HG02571 (cell line): Measurements from ENCODE around the gene FABP3.

Source experiments
- ATAC-seq: cut with Tn5 transposase; IDR thresholded peaks from one replicate; pipeline ENCODE4 v1.9.1; 2021; ENCODE audit warnings: mild to moderate bottlenecking, moderate library complexity; ENCODE audit not compliant: unreplicated experiment

FABP3 gene

GRCh38 chr1:31373056-31373896 is at the start of gene FABP3:
Gene FABP3 (minus strand): TSS chr1:31373076. CDS start chr1:31373014, 62 bp downstream.
- no peak for ATAC-seq

DNA sequence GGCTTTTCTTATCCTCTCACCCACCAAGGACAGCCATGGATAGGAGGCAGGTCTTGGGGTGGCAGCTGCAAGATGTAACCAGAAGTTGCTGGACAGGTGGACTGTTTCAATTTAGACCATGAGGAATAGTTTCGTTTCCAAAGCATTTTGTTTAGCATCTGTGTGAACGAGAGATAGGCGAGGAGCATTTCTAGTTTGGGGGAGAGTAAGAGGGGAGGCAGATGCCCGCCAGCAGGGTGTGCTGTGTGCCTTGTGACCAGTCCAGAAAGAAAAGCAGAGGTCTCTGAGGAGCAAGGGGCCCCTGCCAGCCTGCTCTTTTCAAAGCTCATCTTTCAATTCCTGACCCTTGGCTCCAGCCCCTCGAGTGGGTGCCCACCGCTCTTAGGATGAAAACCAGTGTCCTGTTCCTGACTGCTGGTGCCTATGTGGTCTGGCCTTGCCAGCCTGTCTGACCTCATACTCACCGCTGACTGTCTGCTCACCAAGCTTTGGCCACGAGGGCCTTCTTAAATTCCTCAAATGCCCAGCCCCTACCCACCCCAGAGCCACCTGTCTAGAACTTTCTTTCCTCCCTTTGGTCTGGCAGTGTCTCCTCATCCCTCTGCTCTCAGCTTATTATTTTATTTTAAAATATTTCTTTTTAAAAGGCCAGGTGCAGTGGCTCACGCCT is 48.6 kb upstream of the FABP3 start:
- no peak for ATAC-seq

DNA sequence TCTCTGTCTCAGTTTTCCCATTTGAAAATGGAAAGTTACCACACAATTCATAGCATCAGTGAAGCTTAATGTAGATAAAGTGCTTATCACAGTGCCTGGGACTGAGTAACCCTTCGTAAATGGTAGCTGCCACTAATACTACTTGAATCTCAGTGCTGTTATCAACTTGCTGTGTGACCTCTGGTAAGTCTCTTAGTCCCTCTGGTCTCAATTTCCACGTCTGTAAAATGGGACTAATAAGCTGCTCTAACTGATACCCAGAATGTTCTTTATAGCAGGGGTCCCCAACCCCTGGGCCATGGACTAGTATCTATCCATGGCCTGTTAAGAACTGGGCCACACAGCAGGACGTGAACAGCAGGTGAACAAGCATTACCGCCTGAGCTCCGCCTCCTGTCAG is 47.8 kb upstream of the FABP3 start:
- ATAC-seq: no peak

GRCh38 chr1:31418626-31419323 is 45.9 kb upstream of the FABP3 start:
- ATAC-seq: no peak

DNA sequence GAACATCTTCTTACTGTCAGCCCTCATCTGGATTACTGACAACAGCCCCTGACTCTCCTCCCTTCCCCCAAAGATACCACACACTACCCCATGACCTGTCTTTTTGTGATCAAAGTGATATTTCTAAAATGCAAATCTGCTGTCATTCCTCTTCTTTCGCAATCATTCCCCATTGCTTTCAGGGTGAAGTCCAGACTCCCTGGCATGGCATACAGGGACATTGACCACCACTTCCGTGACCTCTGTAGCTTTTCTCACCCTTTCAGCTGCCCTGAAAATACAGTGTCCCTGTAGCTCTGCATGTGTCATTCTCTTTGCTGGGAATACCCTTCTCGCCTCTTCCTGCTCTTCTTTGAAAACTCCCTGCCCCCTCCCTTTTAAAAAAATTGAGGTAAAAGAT is 44.3 kb upstream of the FABP3 start:
- ATAC-seq: no peak

GRCh38 chr1:31416101-31416736 is 43.3 kb upstream of the FABP3 start:
- ATAC-seq: no peak

DNA sequence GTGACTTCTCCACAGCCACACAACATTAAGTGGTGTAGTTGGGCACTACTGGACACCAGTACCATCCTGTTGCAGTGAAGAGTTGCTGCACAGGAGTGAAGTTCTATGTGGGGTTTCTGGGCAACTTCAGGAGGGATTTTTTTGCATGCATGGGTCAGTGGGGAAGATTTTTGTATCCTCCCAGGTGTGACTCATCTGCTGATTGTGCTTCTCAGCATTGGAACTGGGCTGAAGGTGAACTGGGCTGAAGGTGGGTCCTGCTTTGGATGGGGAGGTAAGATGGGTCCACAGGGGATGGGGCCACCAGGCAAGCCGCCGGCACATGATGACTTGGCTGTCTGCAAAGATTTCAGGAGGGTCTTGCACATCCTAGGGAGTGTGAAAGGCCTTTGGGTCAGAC is 42.8 kb upstream of the FABP3 start:
- ATAC-seq: no peak

DNA sequence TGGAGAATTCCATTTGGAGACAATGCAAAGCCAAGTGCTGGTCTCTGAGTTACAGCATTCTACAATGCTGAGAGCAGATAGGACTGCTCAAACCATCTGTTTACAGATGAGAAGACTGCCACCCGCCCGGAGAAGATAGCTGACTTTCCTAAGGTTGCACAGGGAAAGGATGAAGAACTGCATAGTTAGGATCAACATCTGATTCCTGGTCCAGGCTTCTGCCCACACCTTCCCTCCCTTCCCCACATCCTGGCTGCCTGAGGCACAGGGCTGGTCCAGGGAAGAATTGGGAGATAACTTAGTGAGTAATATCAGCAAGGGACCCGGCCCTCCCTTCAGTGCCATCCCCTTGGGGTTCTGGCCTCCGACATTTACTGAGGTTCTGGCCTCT is 42.1 kb upstream of the FABP3 start:
- no peak for ATAC-seq

DNA sequence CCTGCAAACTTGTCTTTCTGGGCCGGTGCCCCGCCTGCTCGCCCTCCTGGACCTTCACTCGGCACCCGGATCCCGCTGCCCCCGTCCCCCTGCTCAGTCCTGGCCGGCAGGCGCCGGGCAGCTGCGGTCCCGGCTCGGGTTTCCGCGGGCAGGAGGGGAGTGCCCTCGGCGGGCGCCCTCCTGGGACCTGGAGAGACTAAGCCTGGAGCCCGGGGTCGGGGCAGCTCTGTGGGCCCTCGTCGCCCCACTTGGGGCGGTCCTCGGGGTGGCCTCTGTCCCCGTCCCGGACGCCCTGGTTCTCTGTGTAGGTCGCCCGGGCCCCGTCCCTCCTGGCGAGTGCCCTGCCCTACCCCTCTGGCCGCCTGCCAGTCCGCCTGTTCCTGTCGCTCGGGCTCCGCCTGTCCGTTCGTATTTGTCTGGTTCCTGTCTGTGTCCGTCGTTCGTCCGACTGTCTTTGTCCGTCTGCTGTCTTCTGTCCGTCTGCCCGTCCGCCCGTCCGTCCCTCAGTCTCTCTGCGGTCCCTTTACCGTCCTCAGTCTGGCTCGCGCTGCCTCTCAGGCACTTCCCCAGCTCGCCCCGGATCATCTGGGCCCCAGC is 40.6 kb upstream of the FABP3 start:
- ATAC-seq: no peak

- peak; percentile 53 for ATAC-seq
Measured at GRCh38 chr1:31412732-31413404, 40.0 kb upstream of the FABP3 start, which contains the start of gene SERINC2. Gene SERINC2 (plus strand): TSS chr1:31413213. CDS start chr1:31413266, 53 bp downstream.

- ATAC-seq: no peak
Measured at GRCh38 chr1:31412205-31412604, 39.3 kb upstream of the FABP3 start.

DNA sequence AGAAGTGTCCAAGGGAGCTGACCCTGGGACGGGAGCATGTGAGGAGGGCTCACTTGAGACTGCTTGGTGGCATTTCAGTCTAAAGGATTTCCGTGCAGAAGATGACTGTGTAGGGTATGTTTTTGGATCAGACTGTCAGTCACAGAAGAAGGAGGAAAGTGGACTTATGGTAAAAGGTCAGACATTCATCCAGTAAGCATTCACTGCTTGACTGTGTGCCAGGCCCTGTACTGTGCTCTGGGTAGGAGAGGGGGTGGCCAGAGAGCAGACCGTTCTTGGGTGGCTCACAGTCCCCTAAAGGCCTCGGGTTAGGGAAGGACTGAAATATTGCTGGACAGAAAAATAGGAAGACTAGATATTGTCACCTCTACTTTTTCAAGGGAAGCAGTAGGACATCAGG is 38.0 kb upstream of the FABP3 start:
- ATAC-seq: no peak

DNA sequence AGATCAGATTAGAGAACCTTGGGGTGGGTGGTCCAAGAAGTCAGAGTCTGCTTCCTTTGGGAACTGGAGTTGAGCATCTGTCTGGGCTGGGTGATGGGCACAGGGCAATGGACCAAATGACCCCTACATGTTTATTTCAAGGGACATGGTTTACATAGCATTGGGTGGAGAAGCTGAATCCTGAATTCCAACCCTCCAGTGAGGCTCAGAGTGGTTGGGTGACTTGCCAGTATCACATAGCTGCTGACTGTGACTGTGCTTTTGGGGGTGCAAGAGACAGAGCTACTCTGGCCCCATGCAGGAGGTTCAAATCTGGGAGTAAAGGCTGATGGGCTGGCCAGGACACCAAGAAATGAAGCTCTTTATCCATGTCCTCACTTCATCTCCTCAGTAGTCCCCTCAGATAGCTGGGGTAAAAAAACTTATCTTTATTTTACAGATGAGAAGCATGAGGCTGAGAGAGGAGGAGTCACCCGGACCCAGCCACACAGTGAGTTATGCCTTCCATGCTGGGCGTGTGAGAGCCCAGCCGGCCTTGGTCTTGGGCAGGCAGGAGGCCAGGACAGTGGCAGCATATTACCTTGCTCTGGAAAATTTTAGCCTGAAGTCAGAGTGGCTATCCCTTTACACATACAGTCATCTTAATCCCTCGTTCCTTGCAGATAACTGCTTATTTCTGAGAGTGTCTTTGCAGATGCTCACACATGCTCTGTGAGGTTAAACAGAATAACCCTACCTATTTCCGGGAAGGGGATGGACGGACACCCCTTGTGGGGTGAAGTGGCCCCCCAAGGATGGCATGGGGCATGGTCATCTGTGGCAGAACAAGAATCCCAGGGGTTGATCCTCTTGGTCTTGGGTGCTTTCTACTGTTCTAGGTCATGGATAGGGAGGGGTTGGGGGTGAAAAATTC is 37.3 kb upstream of the FABP3 start:
- ATAC-seq: no peak

DNA sequence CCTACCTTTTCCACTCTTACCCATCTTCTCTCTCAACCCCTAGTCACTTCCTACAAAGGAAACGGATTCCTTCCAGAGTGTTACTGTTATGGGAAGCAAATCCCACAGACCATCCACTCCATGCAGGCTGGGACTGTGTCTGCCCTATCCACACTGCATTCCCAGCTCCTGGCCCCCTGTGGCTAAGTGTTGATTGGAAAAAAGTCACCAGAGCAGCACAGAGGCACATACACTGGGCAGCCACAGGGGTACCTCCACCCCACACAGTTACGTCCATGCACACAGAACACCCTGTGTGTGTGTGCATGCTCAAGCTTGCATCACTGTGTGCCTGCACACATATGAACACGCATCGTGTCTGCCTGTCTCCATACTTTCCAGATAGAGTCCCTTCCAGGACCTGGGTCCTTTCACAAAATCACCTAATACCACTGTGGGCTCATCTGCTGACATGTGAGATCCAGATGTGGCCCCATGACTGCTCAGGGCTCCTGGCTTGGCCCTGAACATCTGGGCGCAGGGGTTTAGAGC is 36.0 kb upstream of the FABP3 start:
- no peak for ATAC-seq

- ATAC-seq: no peak
Measured at GRCh38 chr1:31407029-31407626, 34.3 kb upstream of the FABP3 start.

DNA sequence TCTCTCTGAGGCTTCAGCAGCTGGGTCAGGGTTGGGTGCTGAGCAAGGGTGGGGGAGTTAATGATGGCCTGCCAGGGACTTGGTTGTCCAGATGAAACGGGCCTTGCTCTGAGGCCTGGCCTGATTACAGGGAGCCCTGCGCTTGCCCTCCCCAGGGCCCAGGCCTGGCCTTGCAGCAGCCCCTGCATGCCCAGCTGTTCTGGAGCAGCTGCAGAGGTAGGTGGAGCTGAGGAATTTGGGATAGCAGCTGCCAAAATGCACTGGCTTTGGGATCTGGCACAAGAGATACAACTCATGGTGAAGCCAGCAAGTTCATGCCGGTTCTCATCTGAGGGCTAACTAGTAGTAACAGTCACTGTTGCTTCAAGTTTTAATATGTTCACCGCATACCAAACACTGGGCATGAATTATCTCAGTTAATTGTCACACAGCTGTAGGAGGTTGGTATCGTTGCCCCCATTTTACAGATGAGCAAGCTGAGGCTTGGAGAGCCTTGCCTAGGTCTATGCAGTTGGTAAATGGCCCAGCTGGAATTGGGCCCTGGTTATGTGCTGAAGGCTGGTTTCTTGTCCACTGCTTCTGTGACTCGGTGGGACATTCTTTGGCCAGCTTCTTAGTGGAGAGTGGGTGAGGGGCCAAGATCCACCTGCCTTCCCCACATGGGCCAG is 32.8 kb upstream of the FABP3 start:
- ATAC-seq: no peak

GRCh38 chr1:31401241-31401640 is 28.4 kb upstream of the FABP3 start:
- no peak for ATAC-seq

- ATAC-seq: no peak
Measured at GRCh38 chr1:31400393-31400792, 27.5 kb upstream of the FABP3 start.
